DLD1 (cell line): ENCODE results near the gene MBLAC1.

Source experiments
- in situ Hi-C: cut with HindIII; loops from 2 replicates; pipeline ENCODE4 v1.10.0; 2017; ENCODE audit warnings: low sequenced_read_pairs

MBLAC1 gene

DNA sequence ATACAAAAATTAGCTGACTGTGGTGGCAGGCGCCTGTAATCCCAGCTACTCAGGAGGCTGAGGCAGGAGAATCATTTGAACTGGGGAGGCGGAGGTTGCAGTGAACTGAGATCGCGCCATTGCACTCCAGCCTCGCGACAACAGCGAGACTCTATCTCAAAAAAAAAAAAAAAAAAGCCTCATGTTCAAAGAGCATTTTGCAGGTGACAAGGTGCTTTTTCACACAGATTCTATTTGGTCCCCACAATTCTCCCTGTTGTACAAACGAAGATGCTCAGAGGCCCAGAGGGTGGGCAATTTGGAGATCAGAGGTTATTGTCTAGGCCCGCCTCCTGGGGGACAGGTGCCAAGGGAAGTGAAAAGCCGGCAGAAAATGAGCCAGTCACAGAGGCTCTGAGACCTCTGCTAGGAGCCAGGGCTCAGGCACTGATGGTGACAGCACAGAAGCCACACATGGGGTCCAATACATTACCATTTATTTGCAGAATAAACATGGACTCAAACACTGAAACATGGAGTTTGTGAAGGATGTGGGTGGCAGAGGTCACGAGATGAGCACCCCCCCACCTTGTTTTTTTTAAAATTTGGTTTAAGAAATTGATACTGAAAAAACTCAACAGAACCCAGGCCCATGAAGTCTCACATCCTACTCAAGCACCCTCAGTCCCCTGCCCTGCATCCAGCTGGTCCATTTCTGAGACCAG lies 42.5 kb downstream of the MBLAC1 start:
- in situ Hi-C loops = no loop called here

DNA sequence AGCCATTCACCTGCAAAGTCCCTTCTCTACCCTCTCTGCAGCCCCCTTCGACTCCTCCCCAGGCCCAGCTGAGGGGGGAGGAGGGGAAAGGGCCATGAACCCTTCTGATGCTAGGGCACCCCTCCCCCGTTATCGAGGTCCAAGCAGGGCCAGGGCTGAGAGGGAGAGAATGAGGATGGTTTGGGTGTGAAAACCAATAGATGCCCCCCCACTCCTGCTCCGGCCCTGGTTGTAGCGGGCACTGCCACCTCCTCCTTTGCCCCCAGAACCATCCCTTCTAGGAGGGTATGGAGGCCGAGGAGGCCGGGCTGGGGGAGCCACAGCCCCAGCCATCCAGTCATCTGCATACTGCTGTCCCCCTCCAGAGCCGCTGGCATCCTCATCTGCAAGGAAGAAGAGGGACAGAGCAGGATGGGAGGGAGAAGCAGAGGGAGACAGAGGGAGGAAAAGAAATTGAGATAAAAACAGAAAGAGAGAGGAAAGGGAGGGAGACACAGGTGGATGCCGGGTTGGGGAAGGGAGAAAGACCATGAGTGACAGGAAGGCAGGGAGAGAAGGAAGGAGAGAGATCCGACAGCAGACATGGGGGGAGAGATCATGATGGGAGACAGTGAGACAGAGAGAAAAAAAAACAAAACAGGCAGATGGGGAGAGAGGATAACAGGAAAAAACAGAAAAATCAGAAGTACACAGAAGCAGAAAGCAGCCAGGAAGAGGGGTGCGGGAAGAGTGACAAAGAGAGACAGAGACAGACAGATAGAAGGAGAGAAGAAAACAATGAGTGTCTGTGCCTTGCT lies 43.5 kb downstream of the MBLAC1 start:
- in situ Hi-C loops = no loop called here

DNA sequence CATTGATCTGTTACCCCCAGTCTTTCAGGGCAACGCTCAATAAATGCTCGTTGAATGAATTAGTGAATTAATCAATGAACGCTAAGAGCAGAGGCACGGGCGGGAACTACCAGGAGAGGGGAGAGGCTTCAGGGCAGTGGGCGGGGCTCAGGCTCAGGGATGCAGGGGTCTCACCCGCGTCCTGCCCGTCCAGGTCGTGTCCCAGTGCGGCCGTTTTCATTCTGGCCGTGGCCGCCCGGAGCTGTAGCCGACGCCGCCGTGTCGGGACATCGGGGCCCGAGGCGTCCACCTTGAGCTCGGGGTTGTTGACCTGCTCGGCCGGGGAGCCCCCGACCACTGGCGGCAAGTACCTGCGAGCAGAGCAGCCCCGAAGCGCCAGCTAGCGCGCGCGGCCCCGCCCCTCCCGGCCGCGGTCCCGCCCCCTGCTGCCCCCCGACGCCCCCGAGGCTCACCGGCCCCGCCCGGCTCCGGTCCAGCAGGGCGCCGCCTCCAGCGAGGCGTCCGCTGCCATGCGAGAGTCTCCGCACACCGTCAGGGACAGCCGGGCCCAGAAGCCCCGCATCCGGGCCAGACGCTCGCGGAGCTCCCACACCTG lies 44.4 kb downstream of the MBLAC1 start:
- in situ Hi-C loops = no loop called here

DNA sequence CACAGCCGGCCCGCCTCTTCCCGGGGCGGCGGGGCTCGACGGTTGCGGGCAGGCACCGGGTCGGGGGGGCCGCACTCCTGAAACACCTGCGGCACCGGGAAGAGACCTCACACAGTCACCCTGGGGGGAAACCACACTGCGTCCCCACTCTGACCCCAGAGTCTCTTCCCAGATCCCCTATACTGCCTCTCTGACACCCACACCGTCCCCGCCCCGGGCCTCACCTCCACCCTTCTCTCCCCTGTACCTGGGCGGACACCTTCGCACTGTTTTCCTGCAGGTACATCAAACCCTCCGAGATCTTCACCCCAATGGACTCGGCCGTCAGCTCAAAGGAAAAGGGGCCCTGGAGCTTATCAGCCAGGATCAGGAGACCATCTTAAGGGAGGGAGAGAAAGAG lies 45.1 kb downstream of the MBLAC1 start:
- in situ Hi-C loops = no loop called here

DNA sequence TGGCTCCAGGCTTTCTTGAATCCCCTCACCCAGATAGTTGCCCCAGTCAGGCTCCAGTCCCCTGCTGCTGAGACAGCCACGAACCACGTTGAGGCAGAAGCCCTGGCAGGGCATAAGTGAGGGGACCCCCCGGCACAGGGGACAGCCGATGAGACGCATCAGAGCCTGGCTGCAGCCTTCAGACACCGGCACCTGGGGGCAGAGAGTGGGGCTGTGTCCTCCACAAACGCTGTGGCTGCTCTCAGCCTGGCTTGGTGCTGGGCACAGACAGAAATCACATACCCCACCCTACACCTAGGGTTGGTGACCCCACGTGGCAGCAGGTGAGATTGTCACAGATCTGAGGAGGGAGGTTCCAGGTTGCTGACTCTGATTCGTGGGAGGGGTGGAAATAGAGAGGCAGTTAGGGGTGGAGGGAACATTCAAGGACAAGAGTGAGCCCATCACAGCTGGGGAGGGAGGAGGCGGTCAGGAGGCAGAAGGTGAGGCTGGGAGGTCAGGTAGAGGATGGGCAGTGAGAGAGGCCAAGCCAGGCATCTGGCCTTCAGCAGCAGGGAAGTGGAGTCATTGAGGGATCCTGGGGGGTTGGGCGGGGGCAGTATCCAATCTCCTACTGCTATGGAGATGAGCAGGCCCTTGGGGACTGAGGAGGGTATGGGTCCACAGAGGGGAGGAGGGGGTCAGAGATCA lies 47.2 kb downstream of the MBLAC1 start:
- in situ Hi-C loops = no loop called here

DNA sequence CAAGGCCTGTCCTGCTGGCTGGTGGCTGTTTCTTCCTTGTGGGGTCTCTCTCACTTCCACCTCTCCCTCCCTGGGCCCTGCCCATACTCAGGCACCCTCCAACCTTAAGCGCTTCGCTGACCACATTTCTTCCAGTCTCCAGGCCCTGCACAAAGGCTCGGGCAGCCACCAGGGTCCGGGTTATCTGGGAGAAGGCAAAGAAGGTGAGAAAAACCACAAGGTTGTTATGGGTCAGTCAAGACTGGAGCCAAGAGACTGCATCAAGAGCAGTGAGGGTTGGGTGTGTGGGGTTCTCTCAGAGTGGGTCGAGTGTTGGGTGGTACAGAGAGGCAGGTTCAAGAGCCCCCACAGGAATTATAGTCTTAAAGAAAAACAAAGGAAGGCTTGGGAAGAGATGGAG lies 47.8 kb downstream of the MBLAC1 start:
- in situ Hi-C loops = no loop called here

DNA sequence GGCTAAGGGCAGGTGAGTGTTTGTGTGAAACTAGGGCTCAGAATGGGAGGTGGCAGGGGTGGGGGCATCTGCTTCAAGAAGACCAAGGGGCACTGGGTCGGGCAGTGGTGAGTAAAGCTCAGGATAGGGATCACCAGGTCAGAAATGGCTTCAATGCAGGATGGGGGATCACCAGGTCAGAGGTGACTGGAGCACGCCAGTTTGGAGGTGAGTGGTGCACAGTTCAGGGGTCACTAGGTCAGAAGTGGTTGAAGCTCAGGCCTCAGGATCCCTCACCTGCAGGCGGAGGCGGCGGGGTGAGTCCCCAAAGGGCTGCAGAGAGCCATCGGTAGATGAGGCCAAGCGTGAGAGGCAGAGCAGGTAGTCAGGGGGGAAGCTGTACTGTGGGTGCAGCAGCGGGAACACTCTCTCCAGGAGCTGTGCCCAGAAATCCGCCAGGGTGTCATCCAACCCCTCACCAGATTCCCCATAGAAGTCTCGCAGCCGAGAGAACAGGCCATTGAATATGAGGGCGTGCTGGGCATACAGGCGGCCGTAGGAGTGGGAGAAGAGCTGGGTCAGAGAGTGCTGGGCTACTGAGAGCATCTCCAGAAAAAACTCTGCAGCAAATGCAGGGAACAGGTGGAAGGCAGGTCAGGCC lies 48.6 kb downstream of the MBLAC1 start:
- in situ Hi-C loops = no loop called here

DNA sequence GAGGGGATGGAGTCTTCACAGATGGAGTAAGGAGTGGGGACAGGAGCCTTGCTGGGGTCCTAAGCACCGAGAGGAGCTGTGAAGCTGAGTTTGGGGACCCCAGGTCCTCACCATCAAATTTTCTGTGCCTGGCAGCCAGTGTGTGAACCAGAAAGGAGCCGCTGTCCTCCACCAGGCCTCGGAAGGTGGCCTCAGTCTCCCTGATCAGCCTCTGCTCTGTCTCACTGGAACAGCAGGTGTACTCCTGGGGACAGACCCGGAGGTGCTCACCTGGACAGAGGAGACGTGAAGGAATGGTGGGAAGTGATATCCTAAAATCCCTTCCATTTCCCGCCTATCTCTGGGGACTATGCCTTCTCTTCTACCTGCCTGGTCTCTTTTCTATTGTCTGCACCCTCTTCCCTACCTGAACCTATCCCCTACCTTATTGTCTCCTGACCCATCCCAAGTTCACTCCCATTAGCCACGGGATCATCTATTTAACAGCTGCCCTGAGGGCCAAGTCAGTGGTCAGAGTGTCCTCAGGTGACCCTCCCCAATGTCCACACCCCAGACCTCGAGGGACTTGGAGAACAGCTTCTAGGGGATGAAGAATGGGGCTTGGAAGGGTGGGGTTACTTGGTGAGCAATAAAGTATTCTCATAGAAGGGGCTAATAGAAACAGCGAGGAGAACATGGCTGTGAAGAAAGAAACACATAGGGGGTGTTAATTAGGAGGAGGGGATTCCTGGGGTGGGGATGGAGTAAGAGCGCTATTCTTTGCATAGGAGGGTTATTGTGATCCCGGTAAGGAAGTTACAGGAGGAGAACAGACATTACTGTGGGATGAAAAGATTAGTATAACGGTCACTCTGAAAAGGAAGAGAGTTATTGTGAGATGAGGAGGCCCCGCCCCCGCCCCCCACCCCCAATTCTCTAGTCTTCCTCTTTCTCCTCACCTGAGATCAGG lies 49.6 kb downstream of the MBLAC1 start:
- in situ Hi-C loops = no loop called here

DNA sequence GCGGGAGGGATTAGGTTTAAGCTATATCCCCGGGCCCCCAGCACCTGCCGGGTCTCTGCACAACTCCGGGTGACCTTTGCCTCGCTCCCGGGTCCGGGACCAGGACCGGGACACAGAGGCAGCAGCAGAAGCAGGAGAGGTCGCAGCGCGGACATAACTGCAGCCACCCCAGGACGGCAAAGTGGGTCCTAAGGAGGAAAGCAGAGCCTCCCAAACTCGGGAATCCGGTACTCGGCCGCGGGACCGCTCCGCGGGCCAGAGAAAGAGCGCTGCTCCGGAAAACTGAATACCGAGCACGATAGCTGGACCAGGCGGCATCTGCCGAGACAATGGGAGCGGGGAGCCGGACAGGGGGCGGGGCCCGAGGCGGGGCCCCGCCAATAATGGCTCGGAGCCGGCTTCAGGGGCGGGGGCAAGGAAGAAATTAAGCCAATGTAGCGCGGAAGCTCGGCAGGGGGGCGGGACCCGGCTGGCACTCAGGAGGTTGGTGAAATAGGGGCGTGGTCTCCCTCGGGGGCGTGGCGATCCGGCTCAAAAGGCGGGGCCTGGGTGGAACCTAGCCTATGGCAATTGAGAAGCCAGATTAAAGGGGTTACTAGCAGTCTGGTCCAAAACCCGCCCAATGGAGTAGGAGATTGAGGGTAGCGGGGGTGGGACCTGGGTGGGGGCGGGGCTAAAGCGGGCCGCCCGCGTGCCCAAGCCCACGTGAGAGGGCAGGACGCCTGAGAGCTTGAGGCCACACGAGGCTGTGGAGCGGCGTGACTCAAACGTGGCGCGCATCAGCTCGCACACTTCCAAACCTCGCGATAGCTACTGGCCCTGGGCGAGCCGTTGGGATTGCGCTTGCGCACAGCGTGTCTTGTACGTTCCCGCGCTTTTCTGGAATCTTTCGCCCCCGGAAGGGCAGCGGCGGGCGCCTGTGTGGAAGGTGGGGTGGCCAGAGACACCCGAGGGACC lies 50.6 kb downstream of the MBLAC1 start, which contains the start of the genes GPC2 and STAG3:
Gene GPC2 (minus strand): TSS at position 337 of the 957 bp plus-strand sequence. CDS start 182 bp downstream, at position 155.
Gene STAG3 (plus strand): TSS at position 874 of the 957 bp plus-strand sequence. CDS start 2,639 bp downstream, outside the sequence.
- in situ Hi-C loops = no loop called here
